Neural crest cell (in vitro differentiated cells): ENCODE results near the gene KBTBD3. TPM values are rescaled to one million over a fixed set of nuclear protein-coding genes. Genes with fewer than 3 reads are reported as not detected.

Source experiments
- DNase-seq: peaks from one replicate; pipeline ENCODE4 v3.0.0; 2021; ENCODE audit warnings: low read depth, mixed read lengths, low spot score
- H3K27ac Mint-ChIP-seq: one replicate; pipeline ENCODE4 v1.8.0; 2021; ENCODE audit warnings: mild to moderate bottlenecking, mixed read lengths; ENCODE audit not compliant: unreplicated experiment
- H3K27me3 Mint-ChIP-seq: 2 replicates; pipeline ENCODE4 v1.8.0; 2021; ENCODE audit warnings: low read depth, mild to moderate bottlenecking, mixed read lengths
- H3K36me3 Mint-ChIP-seq: 2 replicates; pipeline ENCODE4 v1.8.0; 2021; ENCODE audit warnings: low read depth, mild to moderate bottlenecking, mixed read lengths
- H3K4me1 Mint-ChIP-seq: 2 replicates; pipeline ENCODE4 v1.8.0; 2021; ENCODE audit warnings: mixed read lengths
- H3K4me3 Mint-ChIP-seq: one replicate; pipeline ENCODE4 v1.8.0; 2021; ENCODE audit warnings: mild to moderate bottlenecking, mixed read lengths
- H3K9me3 Mint-ChIP-seq: 2 replicates; pipeline ENCODE4 v1.8.0; 2021; ENCODE audit warnings: mixed read lengths
- total RNA-seq: library from RNA; stranded (reverse); gene quantifications from 2 replicates; pipeline ENCODE4 v1.2.1, GENCODE V29; 2021
- TF ChIP-seq, protein P1 (sequence below): fragments of 200-600 bp; sonication (generic); conservative IDR thresholded peaks from 2 replicates; pipeline ENCODE4 v1.5.0; 2021; ENCODE audit warnings: antibody characterized with exemption, mild to moderate bottlenecking

Gene KBTBD3
- total RNA-seq, 1 donor from 2014 or later, result 5.1 TPM

DNA sequence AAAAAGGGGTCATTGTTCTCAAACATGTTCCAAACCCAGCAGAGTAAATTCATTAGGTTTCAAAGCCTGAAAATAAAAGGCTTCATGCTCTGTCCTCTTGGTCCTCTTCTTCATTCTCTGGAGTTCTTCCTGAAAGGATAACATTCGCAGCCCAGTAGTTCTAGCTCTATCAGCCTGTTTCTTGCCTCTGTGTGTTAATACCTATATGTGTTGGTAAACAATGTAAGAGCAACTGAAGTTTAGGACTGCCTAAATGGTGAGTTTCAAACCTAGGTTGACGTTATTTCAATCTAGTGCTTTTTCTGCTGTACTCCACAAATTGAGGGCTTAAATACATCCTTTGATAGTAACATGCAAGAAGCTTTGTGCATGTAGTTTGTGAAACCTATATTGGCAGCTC, 9.7 kb upstream of the KBTBD3 start:
- TF ChIP-seq, protein P1, sequence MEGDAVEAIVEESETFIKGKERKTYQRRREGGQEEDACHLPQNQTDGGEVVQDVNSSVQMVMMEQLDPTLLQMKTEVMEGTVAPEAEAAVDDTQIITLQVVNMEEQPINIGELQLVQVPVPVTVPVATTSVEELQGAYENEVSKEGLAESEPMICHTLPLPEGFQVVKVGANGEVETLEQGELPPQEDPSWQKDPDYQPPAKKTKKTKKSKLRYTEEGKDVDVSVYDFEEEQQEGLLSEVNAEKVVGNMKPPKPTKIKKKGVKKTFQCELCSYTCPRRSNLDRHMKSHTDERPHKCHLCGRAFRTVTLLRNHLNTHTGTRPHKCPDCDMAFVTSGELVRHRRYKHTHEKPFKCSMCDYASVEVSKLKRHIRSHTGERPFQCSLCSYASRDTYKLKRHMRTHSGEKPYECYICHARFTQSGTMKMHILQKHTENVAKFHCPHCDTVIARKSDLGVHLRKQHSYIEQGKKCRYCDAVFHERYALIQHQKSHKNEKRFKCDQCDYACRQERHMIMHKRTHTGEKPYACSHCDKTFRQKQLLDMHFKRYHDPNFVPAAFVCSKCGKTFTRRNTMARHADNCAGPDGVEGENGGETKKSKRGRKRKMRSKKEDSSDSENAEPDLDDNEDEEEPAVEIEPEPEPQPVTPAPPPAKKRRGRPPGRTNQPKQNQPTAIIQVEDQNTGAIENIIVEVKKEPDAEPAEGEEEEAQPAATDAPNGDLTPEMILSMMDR, result no peak
- peaks cover 8% of the 10 kb centered on the region for H3K36me3 Mint-ChIP-seq
- H3K4me3 Mint-ChIP-seq, result no peak overlapping the region
- peaks cover 23% of the 10 kb centered on the region for H3K4me1 Mint-ChIP-seq
- no peak overlapping the region for H3K27ac Mint-ChIP-seq
- no peak for DNase-seq
- no peaks in the 10 kb centered on the region for H3K9me3 Mint-ChIP-seq
- no peaks in the 10 kb centered on the region for H3K27me3 Mint-ChIP-seq

DNA sequence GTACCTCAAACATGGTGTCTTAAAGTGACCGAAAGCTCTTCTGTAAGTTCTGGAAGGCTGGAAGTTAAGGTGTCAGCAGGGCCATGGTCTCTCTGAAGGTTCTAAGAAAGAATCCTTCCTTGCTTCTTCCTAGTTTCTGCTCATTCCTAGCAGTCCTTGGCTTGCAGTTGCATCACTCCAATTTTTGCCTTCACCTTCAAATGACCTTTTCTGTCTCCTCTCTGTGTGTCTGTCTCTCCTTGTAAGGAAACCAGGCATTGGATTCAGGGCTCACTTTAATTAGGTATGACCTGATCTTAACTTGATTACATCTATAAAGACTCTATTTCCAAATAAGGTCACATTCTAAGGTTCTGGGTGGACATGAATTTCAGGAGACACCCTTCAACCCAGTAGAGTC, 9.0 kb upstream of the KBTBD3 start:
- no peaks in the 10 kb centered on the region for H3K27me3 Mint-ChIP-seq
- no peak for DNase-seq
- H3K27ac Mint-ChIP-seq, result no peak overlapping the region

DNA sequence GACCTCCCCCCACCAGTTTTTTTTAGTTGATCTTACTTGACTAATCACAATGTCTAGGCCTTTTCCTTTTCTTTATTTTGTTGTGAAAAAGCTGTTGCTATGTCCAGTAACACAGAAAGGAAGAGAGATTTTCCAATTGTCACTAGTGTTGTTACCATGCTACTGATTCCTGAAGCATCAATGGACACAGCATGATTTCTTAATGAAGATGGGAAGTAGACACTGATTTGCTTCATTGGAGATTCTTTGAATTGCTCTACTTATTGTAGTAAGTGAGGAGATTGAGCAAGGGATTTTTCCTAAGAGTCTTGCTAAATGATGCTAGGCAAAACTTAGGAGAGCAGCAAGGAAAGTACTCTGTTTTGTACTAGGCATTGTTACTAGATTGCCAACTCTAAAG, 4.9 kb upstream of the KBTBD3 start:
- Mint-ChIP-seq H3K4me1 (peaks cover 46% of the 10 kb centered on the region), H3K36me3 (peaks cover 11% of the 10 kb centered on the region), H3K4me3 (no peak overlapping the region)

More for the DNA sequence above, 9.0 kb upstream of the KBTBD3 start:
- Mint-ChIP-seq H3K9me3 (no peaks in the 10 kb centered on the region), H3K4me3 (no peak overlapping the region), H3K36me3 (peaks cover 9% of the 10 kb centered on the region), H3K4me1 (peaks cover 27% of the 10 kb centered on the region)
- TF ChIP-seq, protein P1, result no peak

DNA sequence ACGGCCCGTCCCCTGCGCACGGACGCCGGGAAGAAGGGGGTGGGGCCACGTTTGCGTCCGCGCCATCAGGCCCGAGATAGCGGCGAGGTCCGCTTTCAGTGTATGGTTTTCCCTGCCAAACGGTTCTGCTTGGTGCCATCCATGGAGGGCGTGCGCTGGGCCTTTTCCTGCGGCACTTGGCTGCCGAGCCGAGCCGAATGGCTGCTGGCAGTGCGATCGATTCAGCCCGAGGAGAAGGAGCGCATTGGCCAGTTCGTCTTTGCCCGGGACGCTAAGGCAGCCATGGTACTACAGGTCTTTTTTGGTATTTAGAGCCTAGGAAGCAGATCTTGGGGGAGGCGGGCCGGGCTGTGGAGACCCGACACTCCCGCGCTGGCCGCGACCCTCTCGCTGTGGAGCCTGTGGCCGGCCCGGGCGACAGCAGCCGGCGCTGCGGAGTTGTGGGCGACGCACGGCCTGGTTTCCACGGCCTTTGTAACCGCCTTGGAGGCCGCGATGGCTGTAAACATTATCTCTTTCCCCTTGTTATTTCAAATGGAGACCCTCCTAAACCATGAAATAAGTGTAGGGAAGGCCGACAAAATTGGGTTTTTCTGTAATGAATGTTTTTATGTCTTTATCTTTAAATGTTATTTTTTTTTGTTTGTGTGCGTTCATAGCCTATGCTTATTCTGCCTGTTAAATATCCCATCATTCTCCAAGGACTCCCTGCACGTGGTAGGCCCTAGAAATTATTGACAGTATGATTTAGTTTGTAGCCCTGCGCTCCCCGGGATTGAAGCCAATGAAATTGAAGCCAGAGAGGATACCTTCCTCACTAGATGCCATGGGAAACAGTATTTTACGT, 685 bp upstream of the KBTBD3 start, which contains the start of gene AASDHPPT:
TSS of gene AASDHPPT (plus strand) at position 54 of the 847 bp plus-strand sequence. CDS start at position 103, 49 bp downstream.
- no peak for DNase-seq
- TF ChIP-seq, protein P1, result no peak
- peaks cover 49% of the 10 kb centered on the region for H3K4me1 Mint-ChIP-seq
- peak within 1 kb of the TSS; percentile 99 for H3K4me3 Mint-ChIP-seq
- peak within 1 kb of the TSS; percentile 100 for H3K27ac Mint-ChIP-seq
- no peaks in the 10 kb centered on the region for H3K9me3 Mint-ChIP-seq
- no peaks in the 10 kb centered on the region for H3K27me3 Mint-ChIP-seq
- peaks cover 11% of the 10 kb centered on the region for H3K36me3 Mint-ChIP-seq

More for the DNA sequence above, 4.9 kb upstream of the KBTBD3 start:
- no peak for DNase-seq
- Mint-ChIP-seq H3K27me3 (no peaks in the 10 kb centered on the region), H3K27ac (no peak overlapping the region), H3K9me3 (no peaks in the 10 kb centered on the region)
- TF ChIP-seq, protein P1, result no peak

DNA sequence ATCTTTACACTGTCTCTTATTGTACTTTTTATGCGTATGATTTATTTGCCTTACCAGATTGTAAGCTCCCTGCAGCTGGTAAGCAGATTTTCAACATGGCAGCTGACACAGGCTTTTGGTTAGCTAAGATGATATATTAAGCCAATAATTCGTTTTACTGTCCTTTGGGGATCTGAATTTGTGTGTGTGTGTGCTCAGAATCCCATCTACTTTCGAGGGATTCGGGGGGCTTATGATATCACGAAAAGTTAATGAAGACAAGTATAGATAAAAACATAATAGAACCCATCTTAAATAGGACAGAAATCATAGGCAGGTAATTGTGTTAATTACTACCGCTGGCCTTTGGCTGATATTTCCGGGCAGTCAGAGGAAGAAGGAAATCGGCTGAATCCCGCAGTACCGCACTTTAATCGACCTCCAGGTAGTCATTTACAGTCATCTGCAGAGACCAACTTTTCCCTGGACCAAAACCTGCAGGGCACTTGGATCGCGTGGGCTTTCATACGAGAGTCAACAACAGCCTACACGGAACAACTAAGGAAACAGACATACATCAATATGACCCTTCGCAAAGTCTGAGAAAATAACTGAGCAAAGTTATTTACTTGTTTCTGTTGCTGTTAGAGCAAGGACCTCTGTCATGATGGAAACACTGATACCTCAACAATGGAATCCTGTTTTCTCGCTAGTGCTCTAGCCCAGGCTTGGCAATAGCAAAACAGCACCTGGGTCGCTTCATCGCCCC, 802 bp downstream of the KBTBD3 start:
- peaks cover 44% of the 10 kb centered on the region for H3K4me1 Mint-ChIP-seq
- no peak for DNase-seq
- H3K36me3 Mint-ChIP-seq, result peaks cover 8% of the 10 kb centered on the region
- no peaks in the 10 kb centered on the region for H3K9me3 Mint-ChIP-seq
- TF ChIP-seq, protein P1, result no peak
- H3K27me3 Mint-ChIP-seq, result no peaks in the 10 kb centered on the region
- peak overlapping the region; percentile 99 for H3K4me3 Mint-ChIP-seq
- peak overlapping the region; percentile 95 for H3K27ac Mint-ChIP-seq
